GM19035 (cell line): ENCODE results near the gene SLC7A4.

Experiments used
- ATAC-seq: cut with Tn5 transposase; IDR thresholded peaks from one replicate; pipeline ENCODE4 v1.9.1; 2021; ENCODE audit not compliant: unreplicated experiment

Gene SLC7A4

DNA sequence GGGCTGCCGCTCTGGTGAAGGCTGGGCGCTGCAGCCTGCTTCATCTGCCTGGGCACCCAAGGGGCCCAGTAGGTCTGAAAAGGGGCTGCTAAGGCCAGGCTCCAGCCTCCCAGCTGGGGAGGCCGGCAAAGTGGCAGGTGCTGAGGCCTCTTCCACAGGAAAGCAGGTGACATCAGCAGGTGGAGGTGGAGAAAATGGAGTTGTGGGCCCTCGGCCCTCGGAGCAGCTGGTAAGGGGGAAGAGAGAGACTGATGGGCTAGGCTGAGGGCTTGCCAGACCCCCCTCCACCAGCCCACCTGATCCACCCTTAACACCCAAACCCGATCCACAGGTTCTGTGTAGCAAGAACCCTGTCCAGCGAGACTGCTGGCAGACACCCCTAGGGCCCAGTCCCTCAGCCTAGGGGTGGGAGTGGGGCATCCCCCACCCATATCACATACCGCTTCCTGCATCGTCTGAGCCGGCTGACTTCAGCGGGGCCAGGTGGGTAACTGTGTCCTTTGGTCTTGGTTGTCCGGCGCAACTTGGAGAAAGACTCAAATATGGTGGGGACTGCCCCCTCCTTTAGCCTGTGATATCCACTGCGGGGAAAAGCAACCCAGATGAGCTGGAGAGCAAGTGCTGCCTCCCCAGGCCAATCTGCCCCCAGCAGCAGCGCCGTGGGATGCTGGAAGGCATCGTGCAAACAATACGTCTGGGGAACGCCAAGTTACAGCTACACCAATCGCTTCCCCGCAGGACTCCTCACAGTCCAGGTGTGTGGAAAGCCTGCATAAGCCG, 32.0 kb downstream of the SLC7A4 start:
- ATAC-seq = no peak

- ATAC-seq = no peak
Observed at GRCh38 chr22:20999350-21000206, 32.8 kb downstream of the SLC7A4 start.

DNA sequence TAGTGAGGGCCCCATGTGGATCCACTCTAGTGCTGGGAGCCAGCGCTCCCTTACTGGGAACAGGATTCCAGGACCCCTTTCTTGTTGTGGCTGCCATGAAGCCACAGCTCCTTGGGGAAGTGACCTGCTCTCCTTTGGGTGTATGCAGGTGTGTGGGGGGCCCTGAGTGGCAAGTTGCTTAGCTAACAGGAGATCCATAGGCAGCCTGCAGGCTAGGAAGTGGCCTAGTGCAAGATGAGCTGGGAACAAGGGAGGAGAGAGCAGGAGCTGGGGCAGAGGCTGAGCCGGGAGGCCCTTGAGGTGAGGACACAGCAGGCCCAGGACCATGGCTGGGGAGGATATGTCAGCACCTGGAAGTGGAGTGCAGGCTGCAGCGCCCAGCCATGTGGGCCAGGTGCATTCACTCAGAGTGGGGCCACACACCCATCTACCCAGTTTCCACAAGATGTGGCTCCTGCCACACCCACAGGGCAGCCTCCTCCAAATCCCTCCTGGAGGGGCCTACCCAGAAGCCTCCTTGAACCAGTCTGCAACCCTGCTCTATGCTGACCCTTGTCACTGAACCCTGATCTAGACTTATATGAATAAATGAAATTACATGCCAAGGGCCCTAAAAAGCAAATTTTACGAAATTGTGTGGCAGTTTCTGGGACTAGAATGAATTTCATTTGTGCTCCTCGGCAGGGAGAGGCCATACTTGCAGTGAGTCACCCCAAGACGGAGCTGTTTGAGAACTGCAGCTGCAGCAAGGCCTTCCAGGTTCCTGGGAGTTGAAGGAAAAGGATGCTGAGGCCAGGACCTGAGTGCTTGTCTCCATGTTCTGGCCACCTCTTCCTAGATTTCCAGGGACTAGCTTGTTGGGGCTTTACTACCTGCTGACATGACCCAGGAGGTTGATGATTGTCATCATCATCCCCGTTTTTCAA, 33.7 kb downstream of the SLC7A4 start:
- no peak for ATAC-seq

DNA sequence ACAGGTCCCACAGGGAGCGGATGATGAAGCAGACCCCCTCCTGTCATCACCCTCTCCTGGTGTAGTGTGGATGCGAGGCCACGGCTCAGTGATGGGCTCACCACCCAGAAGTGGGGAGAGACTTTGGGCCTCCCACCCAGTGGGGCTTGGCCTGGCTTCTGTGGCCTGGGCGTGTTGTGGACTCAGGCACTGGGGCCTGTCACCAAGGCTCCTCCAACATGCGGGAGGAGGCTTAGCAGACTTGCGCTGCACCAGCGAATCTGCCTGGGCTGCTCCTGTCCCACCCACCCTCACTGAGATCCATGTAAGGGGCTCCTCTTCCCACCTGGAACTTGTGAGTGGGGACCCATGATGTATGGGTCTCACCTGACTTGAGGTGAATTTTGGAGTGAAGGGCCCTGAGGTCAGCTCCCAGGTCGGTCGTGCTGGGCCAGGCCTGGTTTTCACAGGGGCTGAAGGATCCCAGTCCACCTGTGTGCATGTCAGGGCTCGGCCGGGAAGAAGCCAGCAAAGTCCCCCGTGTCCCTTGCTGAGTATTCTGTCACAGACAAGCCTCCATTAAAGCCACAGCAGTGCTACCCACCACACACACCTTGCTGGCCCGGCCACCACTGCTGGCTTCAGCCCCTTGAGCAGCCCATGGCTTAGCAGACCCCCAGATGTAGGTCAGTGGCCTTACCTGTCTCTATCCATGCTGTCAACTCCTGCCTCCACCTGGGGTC, 34.7 kb downstream of the SLC7A4 start:
- no peak for ATAC-seq

GRCh38 chr22:20996598-20997535, 35.5 kb downstream of the SLC7A4 start:
- no peak for ATAC-seq

DNA sequence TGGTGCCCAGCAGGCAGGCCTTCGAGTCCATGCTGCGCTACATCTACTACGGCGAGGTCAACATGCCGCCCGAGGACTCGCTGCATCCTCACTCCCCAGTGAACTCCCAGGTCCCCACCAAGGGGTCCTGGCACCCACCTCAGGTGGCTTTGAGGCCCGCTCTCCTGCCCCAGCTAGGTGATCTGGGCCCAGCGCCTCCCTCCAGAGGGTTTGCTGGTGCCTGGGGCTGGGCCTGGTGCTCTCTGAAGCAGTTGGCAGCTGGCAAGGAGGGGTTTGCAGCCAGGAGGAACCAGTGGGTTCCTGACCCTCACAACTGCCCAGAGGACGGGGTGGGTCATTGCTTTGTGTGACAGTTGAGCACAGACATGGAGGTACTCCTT, 36.3 kb downstream of the SLC7A4 start:
- ATAC-seq = no peak

DNA sequence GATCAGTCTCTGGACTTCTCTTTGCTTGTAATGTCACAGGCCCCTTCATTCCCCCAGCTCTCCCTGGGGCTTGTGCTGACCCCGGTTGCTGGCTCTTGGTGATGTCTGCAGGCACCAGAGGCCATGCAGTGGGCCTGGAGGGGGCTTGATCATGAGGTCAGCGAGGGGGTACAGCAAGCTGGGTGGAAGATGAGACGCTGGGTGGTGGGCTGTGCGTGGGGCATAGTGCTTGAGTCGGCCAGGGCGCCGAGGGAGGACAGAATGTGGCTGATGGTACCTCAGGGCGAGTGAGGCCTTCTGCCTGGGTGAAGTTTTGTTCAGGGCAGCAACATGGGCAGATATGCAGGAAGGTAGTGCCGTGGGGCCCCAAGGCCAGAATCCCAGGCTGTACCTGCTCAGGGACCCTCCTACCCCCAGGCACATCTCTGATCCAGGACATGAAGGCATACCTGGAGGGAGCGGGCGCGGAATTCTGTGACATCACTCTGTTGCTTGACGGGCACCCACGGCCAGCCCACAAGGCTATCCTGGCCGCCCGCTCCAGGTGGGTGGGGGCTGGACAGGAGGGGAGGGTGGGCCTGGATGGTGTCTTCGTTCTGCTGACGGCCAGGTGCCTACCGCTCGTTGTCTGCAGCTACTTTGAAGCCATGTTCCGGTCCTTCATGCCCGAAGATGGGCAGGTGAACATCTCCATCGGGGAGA, 36.9 kb downstream of the SLC7A4 start:
- ATAC-seq = no peak

GRCh38 chr22:20994902-20995241, 37.5 kb downstream of the SLC7A4 start:
- no peak for ATAC-seq

DNA sequence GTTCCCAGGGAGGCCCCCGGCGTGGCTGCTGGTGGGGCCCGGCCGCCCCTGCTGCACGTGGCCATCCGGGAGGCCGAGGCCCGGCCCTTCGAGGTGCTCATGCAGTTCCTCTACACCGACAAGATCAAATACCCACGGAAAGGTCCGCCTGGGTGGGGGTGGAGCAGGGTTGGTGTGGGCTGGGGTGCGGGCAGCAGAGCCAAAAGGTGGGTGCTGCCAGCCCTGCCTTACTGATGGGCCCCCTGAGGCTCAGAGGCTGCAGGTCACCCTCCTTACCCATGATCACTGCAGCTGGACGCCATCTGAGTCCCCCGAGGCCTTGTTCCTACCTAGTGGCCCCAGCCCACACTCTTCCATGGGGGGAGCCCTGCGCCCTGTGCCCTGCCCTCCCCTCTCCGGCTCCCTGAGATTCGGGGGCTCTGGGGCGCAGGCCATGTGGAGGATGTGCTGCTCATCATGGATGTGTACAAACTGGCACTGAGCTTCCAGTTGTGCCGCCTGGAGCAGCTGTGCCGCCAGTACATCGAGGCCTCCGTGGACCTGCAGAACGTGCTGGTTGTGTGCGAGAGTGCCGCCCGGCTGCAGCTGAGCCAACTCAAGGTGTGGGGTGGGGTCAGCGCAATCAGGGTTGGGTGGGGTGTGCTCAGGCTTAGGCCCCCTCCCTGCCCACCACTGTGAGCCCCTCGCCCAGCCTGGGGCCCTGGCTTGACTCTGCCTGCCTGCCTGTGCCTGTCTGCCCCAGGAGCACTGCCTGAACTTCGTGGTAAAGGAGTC, 38.0 kb downstream of the SLC7A4 start:
- ATAC-seq = no peak

- no peak for ATAC-seq
Observed at GRCh38 chr22:20993304-20994127, 38.8 kb downstream of the SLC7A4 start.

- no peak for ATAC-seq
Observed at GRCh38 chr22:20992456-20993303, 39.7 kb downstream of the SLC7A4 start.

GRCh38 chr22:20992056-20992442, 40.3 kb downstream of the SLC7A4 start:
- ATAC-seq = no peak

DNA sequence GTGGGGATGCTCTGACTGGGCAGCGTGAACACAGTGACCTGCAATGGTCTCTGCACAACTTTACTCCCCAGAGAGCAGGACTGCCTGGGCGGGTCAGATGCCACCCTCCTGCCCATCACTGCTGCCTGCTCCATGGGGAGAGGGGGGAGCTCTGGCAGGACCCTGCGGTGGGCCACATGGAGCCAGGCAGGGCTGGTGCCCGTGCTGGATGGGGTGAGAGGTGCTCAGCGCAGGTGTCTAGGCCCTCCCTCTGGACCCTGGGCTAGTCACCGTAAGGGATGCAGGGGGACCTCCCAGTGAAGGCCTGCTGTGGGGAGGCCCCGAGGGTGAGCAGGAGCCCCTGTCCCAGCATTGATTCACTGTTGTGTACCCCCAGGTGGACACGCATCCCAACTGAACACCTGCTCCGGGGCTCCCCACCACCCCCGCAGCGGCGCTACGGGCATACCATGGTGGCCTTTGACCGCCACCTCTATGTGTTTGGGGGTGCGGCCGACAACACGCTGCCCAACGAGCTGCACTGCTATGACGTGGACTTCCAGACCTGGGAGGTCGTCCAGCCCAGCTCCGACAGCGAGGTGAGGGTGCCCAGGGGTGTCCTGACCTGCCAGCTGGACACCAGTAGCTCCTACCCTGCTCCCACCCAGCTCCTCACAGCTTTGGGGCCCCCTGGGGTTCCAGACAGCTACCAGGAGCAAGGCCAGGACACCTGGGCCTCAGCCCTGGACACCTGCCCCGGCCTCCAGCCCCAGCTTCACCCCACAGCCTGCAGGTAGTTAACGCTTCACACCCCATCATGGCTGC, 40.9 kb downstream of the SLC7A4 start:
- no peak for ATAC-seq

GRCh38 chr22:20990184-20991180, 41.9 kb downstream of the SLC7A4 start:
- ATAC-seq = no peak
